Endothelial cell of umbilical vein (primary cell): ENCODE results near the gene HHLA2. TPM values are rescaled to one million over a fixed set of nuclear protein-coding genes. Genes with fewer than 3 reads are reported as not detected.

ENCODE experiments used
- BruUV-seq: library from RNA; stranded (reverse); fragments of 400-500 nt; replicated peaks from 2 replicates; lab custom pipeline; 2021; lab: Mats Ljungman, UMichigan
- CTCF ChIA-PET: fragments of 300-600, 350-600 bp; sonication (Branson Sonifier 250); formaldehyde crosslinking; loops from one replicate; lab custom pipeline; 2021; ENCODE audit warnings: antibody characterized with exemption, inconsistent platforms; lab: Charles Lee
- POLR2A ChIA-PET: fragments of 300-600, 350-600 bp; sonication (Branson Sonifier 250); formaldehyde crosslinking; loops from one replicate; lab custom pipeline; 2021; ENCODE audit warnings: antibody characterized with exemption, inconsistent platforms; lab: Charles Lee
- DNase-seq: peaks from one replicate; pipeline ENCODE4 v3.0.0-alpha.2; 2011; ENCODE audit warnings: low read depth, low spot score
- FAIRE-seq: peaks from 2 replicates; lab custom pipeline; 2011; peaks lifted over from hg19 to GRCh38; lab: Jason Lieb, UNC
- H2AFZ ChIP-seq: 2 replicates; pipeline ENCODE4 v1.6.0; 2012; ENCODE audit warnings: low read depth, low read length, control low read depth, inconsistent platforms
- H3K27ac ChIP-seq: 2 replicates; pipeline ENCODE4 v1.5.1; 2011; ENCODE audit warnings: low read depth, mild to moderate bottlenecking, control low read depth, low read length, moderate library complexity; ENCODE audit not compliant: insufficient read depth
- H3K27me3 ChIP-seq, 2 experiments: 2 replicates each; pipeline versions ENCODE4 v1.6.0 to v1.6.1; 2011; ENCODE audit warnings: low read length in 2 of 2, mixed read lengths in 1 of 2; ENCODE audit not compliant: control insufficient read depth in 2 of 2, insufficient read depth in 2 of 2
- H3K36me3 ChIP-seq, 2 experiments: 2 replicates in 1 of 2; 3 replicates in 1 of 2; pipeline ENCODE4 v1.5.1; 2011; ENCODE audit warnings: low read length in 2 of 2, mild to moderate bottlenecking in 1 of 2, moderate library complexity in 1 of 2; ENCODE audit not compliant: control insufficient read depth in 2 of 2, insufficient read depth in 2 of 2; ENCODE audit errors: extremely low read depth in 1 of 2
- H3K4me1 ChIP-seq: 3 replicates; pipeline ENCODE4 v1.5.1; 2011; ENCODE audit warnings: mild to moderate bottlenecking, low read length; ENCODE audit not compliant: control insufficient read depth, insufficient read depth; ENCODE audit errors: extremely low read depth
- H3K4me2 ChIP-seq: 2 replicates; pipeline ENCODE4 v1.6.1; 2011; ENCODE audit warnings: low read length, control low read depth, mixed read lengths; ENCODE audit not compliant: insufficient read depth
- H3K4me3 ChIP-seq, 3 experiments: fragments of 200-600 bp in 1 of 3; sonication (generic), shearing (Covaris generic) in 1 of 3; replicated peaks in 1 of 3; 2 replicates each; pipeline ENCODE4 v1.5.1; 2011 to 2016; ENCODE audit warnings: control low read depth in 3 of 3, low read length in 3 of 3, mild to moderate bottlenecking in 2 of 3, inconsistent platforms in 1 of 3, low read depth in 1 of 3, moderate library complexity in 1 of 3; ENCODE audit not compliant: insufficient read depth in 1 of 3
- H3K79me2 ChIP-seq: 2 replicates; pipeline ENCODE4 v1.6.0; 2012; ENCODE audit warnings: low read length, inconsistent platforms; ENCODE audit not compliant: control insufficient read depth, insufficient read depth
- H3K9ac ChIP-seq: replicated peaks from 2 replicates; pipeline ENCODE3; 2011; ENCODE audit warnings: low read length, control low read depth; ENCODE audit not compliant: insufficient read depth; ENCODE audit errors: extremely low read depth
- H3K9me1 ChIP-seq: replicated peaks from 3 replicates; pipeline ENCODE4 v1.6.0; 2011; ENCODE audit warnings: mild to moderate bottlenecking, low read length; ENCODE audit not compliant: control insufficient read depth, insufficient read depth; ENCODE audit errors: extremely low read depth
- H3K9me3 ChIP-seq: replicated peaks from 2 replicates; pipeline ENCODE4 v1.5.1; 2012; ENCODE audit warnings: low read length, inconsistent platforms; ENCODE audit not compliant: control insufficient read depth, insufficient read depth
- H4K20me1 ChIP-seq: replicated peaks from 2 replicates; pipeline ENCODE3; 2011; ENCODE audit warnings: mild to moderate bottlenecking, low read length; ENCODE audit not compliant: control insufficient read depth, insufficient read depth; ENCODE audit errors: extremely low read depth
- CTCF ChIP-seq, 2 donors: IDR thresholded peaks; 1 replicate in 1 of 2; 2 replicates in 1 of 2; pipeline ENCODE4 v1.5.1; 2011; ENCODE audit warnings: low read length in 2 of 2, mild to moderate bottlenecking in 2 of 2, moderate library complexity in 2 of 2, control low read depth in 1 of 2, inconsistent platforms in 1 of 2, low read depth in 1 of 2; ENCODE audit not compliant: insufficient read depth in 1 of 2; ENCODE audit errors: extremely low read depth in 1 of 2
- EZH2 ChIP-seq: IDR thresholded peaks from 2 replicates; pipeline ENCODE4 v1.6.1; 2012; ENCODE audit warnings: borderline replicate concordance, low read depth, mild to moderate bottlenecking, moderate library complexity, low read length, inconsistent platforms; ENCODE audit not compliant: severe bottlenecking
- FOS ChIP-seq: IDR thresholded peaks from 2 replicates; pipeline ENCODE4 v1.6.1; 2011; ENCODE audit warnings: mild to moderate bottlenecking, low read length, moderate library complexity, borderline replicate concordance; ENCODE audit not compliant: insufficient read depth
- GATA2 ChIP-seq: IDR thresholded peaks from 2 replicates; pipeline ENCODE4 v1.7.0; 2011; ENCODE audit warnings: low read depth, mild to moderate bottlenecking, moderate library complexity, mixed read lengths, low read length; ENCODE audit not compliant: insufficient read length, insufficient read depth
- JUN ChIP-seq: IDR thresholded peaks from 2 replicates; pipeline ENCODE4 v1.6.1; 2011; ENCODE audit warnings: borderline replicate concordance, low read depth; ENCODE audit not compliant: insufficient read length, insufficient read depth
- MAX ChIP-seq: IDR thresholded peaks from 2 replicates; pipeline ENCODE4 v1.6.1; 2011; ENCODE audit not compliant: insufficient read depth, insufficient read length
- MYC ChIP-seq: IDR thresholded peaks from one replicate; pipeline ENCODE4 v1.6.1; 2011; ENCODE audit warnings: mild to moderate bottlenecking, low read depth, low read length
- POLR2A ChIP-seq: IDR thresholded peaks from 2 replicates; pipeline ENCODE4 v1.6.1; 2012; ENCODE audit warnings: low read depth, mild to moderate bottlenecking, control low read depth, low read length
- POLR2AphosphoS5 ChIP-seq: IDR thresholded peaks from 2 replicates; pipeline ENCODE4 v1.6.1; 2012; ENCODE audit warnings: low read depth, mild to moderate bottlenecking, control low read depth, low read length, moderate library complexity; ENCODE audit not compliant: insufficient read depth
- dilution Hi-C: fragments of 300-500 bp; cut with MboI; formaldehyde crosslinking; loops from one replicate; pipeline ENCODE4 v1.15.0; 2019; ENCODE audit warnings: low sequenced_read_pairs; ENCODE audit not compliant: extremely low pct_ligation_motif_present
- intact Hi-C: fragments of 100-400 bp; cut with micrococcal nuclease; formaldehyde crosslinking; loops from one replicate; pipeline ENCODE4 v1.10.0; 2022
- polyA plus RNA-seq, 4 experiments: library from polyadenylated mRNA; depleted of rRNA in 3 of 4; stranded (reverse) in 3 of 4; unstranded in 1 of 4; fragments of >200 nt; gene quantifications; 2 replicates each; pipeline versions ENCODE4 v1.2.1 to v1.2.3, GENCODE V29; 2011 to 2012; ENCODE audit warnings: missing spikeins in 1 of 4
- total RNA-seq: library from RNA; stranded (reverse); gene quantifications from 2 replicates; pipeline ENCODE4 v1.2.3, GENCODE V29; 2021

Gene HHLA2
- total and polyA plus RNA-seq, 2 donors (not counting 3 experiments of a cell fraction or from before 2014, with no cell fraction given), result not detected

- intact Hi-C loops, result no loop called here
- no peak overlapping the region for H3K27ac ChIP-seq
- H3K4me1 ChIP-seq, result no peaks in the 10 kb centered on the region
- no peak overlapping the region for H3K4me3 ChIP-seq
- TF ChIP-seq POLR2A (no peak), MYC (no peak), GATA2 (no peak), JUN (no peak), POLR2AphosphoS5 (no peak), MAX (no peak), FOS (no peak)
- no peak overlapping the region for H2AFZ ChIP-seq
- no peaks in the 10 kb centered on the region for H3K9me3 ChIP-seq
- no peak overlapping the region for H3K4me2 ChIP-seq
- H3K9me1 ChIP-seq, result no peaks in the 10 kb centered on the region
- ChIA-PET CTCF (no interaction called here), POLR2A (no interaction called here)
- no TSS peak for BruUV-seq
- dilution Hi-C loops, result no loop called here
- FAIRE-seq (no peak), DNase-seq (no peak)
- H3K9ac ChIP-seq, result no peak overlapping the region
- H3K79me2 ChIP-seq, result no peaks in the 10 kb centered on the region
- no peaks in the 10 kb centered on the region for H4K20me1 ChIP-seq
- peaks cover 0 to 2% of the 10 kb centered on the region in 2 experiments for H3K27me3 ChIP-seq
- no peaks in the 10 kb centered on the region for H3K36me3 ChIP-seq
Measured at GRCh38 chr3:108398510-108398909, 102.2 kb downstream of the HHLA2 start.

GRCh38 chr3:108401836-108402235 is 105.5 kb downstream of the HHLA2 start:
- dilution Hi-C loops, result no loop called here
- POLR2A ChIA-PET, result no interaction called here
- no peak for FAIRE-seq

More at GRCh38 chr3:108401836-108402235, 105.5 kb downstream of the HHLA2 start:
- no peaks in the 10 kb centered on the region for H3K9me1 ChIP-seq
- no peaks in the 10 kb centered on the region for H3K27me3 ChIP-seq
- no peaks in the 10 kb centered on the region for H3K79me2 ChIP-seq
- no peaks in the 10 kb centered on the region for H3K9me3 ChIP-seq
- no peak overlapping the region for H3K4me2 ChIP-seq
- H3K4me3 ChIP-seq, result no peak overlapping the region
- H3K36me3 ChIP-seq, result no peaks in the 10 kb centered on the region
- intact Hi-C loops, result no loop called here
- no peak for DNase-seq
- TF ChIP-seq CTCF (IDR thresholded peaks at IDR 0.05; ENCODE audit: extremely low read depth in 1 of 2, insufficient read depth in 1 of 2, low read depth in 1 of 2, low read length in 2 of 2), result no peak
- no peak for TF ChIP-seq GATA2
- no peak for TF ChIP-seq FOS
- TF ChIP-seq POLR2AphosphoS5, result no peak
- TF ChIP-seq MAX, result no peak
- no peak for TF ChIP-seq EZH2
- TF ChIP-seq JUN, result no peak
- no peak overlapping the region for H3K27ac ChIP-seq
- no peaks in the 10 kb centered on the region for H4K20me1 ChIP-seq
- no peak overlapping the region for H3K9ac ChIP-seq
- BruUV-seq, result no TSS peak
- CTCF ChIA-PET, result no interaction called here
- H3K4me1 ChIP-seq, result no peaks in the 10 kb centered on the region
- no peak overlapping the region for H2AFZ ChIP-seq
